ENCODE measurements around the gene DUOX1. TPM values are rescaled to one million over a fixed set of nuclear protein-coding genes. Genes with fewer than 3 reads are reported as not detected.

DUOX1 gene
- total and polyA plus RNA-seq, 2 donors (not counting 1 experiment from before 2014, with no cell fraction given): 0.27 TPM; not detected in 1

DNA sequence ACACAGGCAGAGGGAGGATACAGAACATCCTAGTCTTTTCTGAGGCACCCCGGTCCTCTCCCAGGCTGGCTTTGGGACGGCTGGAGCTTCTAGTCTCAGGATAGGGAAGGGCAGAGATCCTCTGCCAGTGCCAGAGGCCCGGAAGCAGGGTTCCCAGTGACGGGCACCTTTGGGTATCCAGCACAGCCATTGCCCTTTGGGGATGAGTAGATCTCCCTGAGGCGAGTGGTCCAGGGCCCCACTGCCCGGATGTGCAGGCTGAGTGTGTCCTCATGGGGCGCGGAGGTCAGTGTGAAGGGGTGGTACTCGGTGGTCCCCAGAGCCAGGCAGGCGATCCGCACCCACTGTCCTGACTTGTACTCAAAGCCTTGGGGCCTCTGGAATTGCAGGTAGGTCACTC lies 34.1 kb upstream of the DUOX1 start:
- no peak for ATAC-seq (ENCODE audit: low read depth)
- CTCF ChIA-PET: interaction anchor here (1.0 kb wide), 1 partner anchor 22 kb away, joined by 4 read pairs; no protein-coding TSS in a partner anchor

GRCh38 chr15:45097466-45097865 lies 32.3 kb upstream of the DUOX1 start:
- Histone ChIP-seq H3K36me3 (replicated peaks in 1 of 2; ENCODE audit: control extremely low read depth in 1 of 2, control insufficient read depth in 1 of 2, extremely low read depth in 1 of 2, insufficient read depth in 2 of 2, low read length in 1 of 2) (no peaks in the 10 kb centered on the region), H3K27ac (ENCODE audit: low read length in 2 of 2) (no peak overlapping the region), H3K27me3 (replicated peaks in 1 of 4; ENCODE audit: control extremely low read depth in 1 of 4, control insufficient read depth in 3 of 4, insufficient read depth in 4 of 4, low read length in 3 of 4) (peaks cover 0 to 2% (median 0%) of the 10 kb centered on the region in 4 experiments), H3K4me1 (ENCODE audit: control insufficient read depth in 2 of 2, insufficient read depth in 2 of 2, low read length in 2 of 2) (no peaks in the 10 kb centered on the region), H3K4me2 (replicated peaks; ENCODE audit: low read depth, low read length, poor library complexity, severe bottlenecking) (no peak overlapping the region), H3K9me3 (ENCODE audit: control extremely low read depth in 1 of 3, control insufficient read depth in 2 of 3, insufficient read depth in 1 of 3, low read length in 2 of 3) (no peaks in the 10 kb centered on the region), H3K4me3 (ENCODE audit: control extremely low read depth in 1 of 5, extremely low read depth in 1 of 5, insufficient read depth in 1 of 5, low read depth in 2 of 5, low read length in 4 of 5) (no peak overlapping the region), H3K9ac (ENCODE audit: low read length) (no peak overlapping the region), H4K20me1 (ENCODE audit: control insufficient read depth, insufficient read depth, low read length, poor library complexity, severe bottlenecking) (no peaks in the 10 kb centered on the region), H2AFZ (ENCODE audit: insufficient read depth, low read depth, low read length, poor library complexity, severe bottlenecking) (no peak overlapping the region), H3K79me2 (ENCODE audit: control insufficient read depth, insufficient read depth, low read length) (no peaks in the 10 kb centered on the region)
- no peak overlapping the region for H3K27ac Mint-ChIP-seq
- 100% methylated on average over 6 of the region's 7 CpGs for whole genome bisulfite sequencing (ENCODE audit: insufficient coverage)
- H3K4me1 Mint-ChIP-seq: no peaks in the 10 kb centered on the region
- POLR2A ChIA-PET: no interaction called here
- intact Hi-C loops (cut with micrococcal nuclease): no loop called here
- no peak for TF ChIP-seq CTCF (IDR thresholded peaks at IDR 0.05)
- no peak for TF ChIP-seq EZH2 (IDR thresholded peaks at IDR 0.05; ENCODE audit: borderline replicate concordance, insufficient read depth, low read depth, low read length, poor library complexity, severe bottlenecking)
- peaks cover 15% of the 10 kb centered on the region for H3K27me3 Mint-ChIP-seq
- DNase-seq: no peak
- no peak for ATAC-seq (ENCODE audit: low read depth)
- H3K9me3 Mint-ChIP-seq (ENCODE audit: insufficient read depth): no peaks in the 10 kb centered on the region
- CTCF ChIA-PET: interaction anchor here (1.2 to 1.6 kb wide), 3 partner anchors 9 to 21 kb away, joined by 3 to 5 read pairs (median 3); no protein-coding TSS in a partner anchor
- no peak overlapping the region for H3K4me3 Mint-ChIP-seq

More for the DNA sequence above, 34.1 kb upstream of the DUOX1 start:
- POLR2A ChIA-PET: no interaction called here
- H4K20me1 ChIP-seq (ENCODE audit: control insufficient read depth, insufficient read depth, low read length, poor library complexity, severe bottlenecking): no peaks in the 10 kb centered on the region
- H3K4me1 ChIP-seq (ENCODE audit: control insufficient read depth in 2 of 2, insufficient read depth in 2 of 2, low read length in 2 of 2): no peaks in the 10 kb centered on the region
- H2AFZ ChIP-seq (ENCODE audit: insufficient read depth, low read depth, low read length, poor library complexity, severe bottlenecking): no peak overlapping the region
- peaks cover 0 to 8% (median 2%) of the 10 kb centered on the region in 4 experiments for H3K27me3 ChIP-seq (replicated peaks in 1 of 4; ENCODE audit: control extremely low read depth in 1 of 4, control insufficient read depth in 3 of 4, insufficient read depth in 4 of 4, low read length in 3 of 4)
- no peaks in the 10 kb centered on the region for H3K9me3 ChIP-seq (ENCODE audit: control extremely low read depth in 1 of 3, control insufficient read depth in 2 of 3, insufficient read depth in 1 of 3, low read length in 2 of 3)
- 90% methylated on average over 11 of the region's 11 CpGs for WGBS (ENCODE audit: insufficient coverage)
- Mint-ChIP-seq H3K27ac (no peak overlapping the region), H3K4me1 (no peaks in the 10 kb centered on the region), H3K4me3 (no peak overlapping the region), H3K27me3 (peaks cover 19% of the 10 kb centered on the region), H3K9me3 (ENCODE audit: insufficient read depth) (no peaks in the 10 kb centered on the region)
- no peak overlapping the region for H3K4me3 ChIP-seq (ENCODE audit: control extremely low read depth in 1 of 5, extremely low read depth in 1 of 5, insufficient read depth in 1 of 5, low read depth in 2 of 5, low read length in 4 of 5)
- no peak for DNase-seq
- no peaks in the 10 kb centered on the region for H3K79me2 ChIP-seq (ENCODE audit: control insufficient read depth, insufficient read depth, low read length)
- H3K9ac ChIP-seq (ENCODE audit: low read length): no peak overlapping the region
- H3K36me3 ChIP-seq (replicated peaks in 1 of 2; ENCODE audit: control extremely low read depth in 1 of 2, control insufficient read depth in 1 of 2, extremely low read depth in 1 of 2, insufficient read depth in 2 of 2, low read length in 1 of 2): no peaks in the 10 kb centered on the region
- no peak overlapping the region for H3K27ac ChIP-seq (ENCODE audit: low read length in 2 of 2)
- TF ChIP-seq EZH2 (IDR thresholded peaks at IDR 0.05; ENCODE audit: borderline replicate concordance, insufficient read depth, low read depth, low read length, poor library complexity, severe bottlenecking): no peak
- TF ChIP-seq CTCF (IDR thresholded peaks at IDR 0.05): no peak
- intact Hi-C loops (cut with micrococcal nuclease): no loop called here
- no peak overlapping the region for H3K4me2 ChIP-seq (replicated peaks; ENCODE audit: low read depth, low read length, poor library complexity, severe bottlenecking)
